AG08396 (cell line): Measurements from ENCODE around the gene PLEKHD1.

Experiments
- DNase-seq: peaks from one replicate; pipeline ENCODE4 v3.0.0; 2012; ENCODE audit warnings: low spot score, mixed read lengths

PLEKHD1 gene

GRCh38 chr14:69518289-69519101 is 34.0 kb downstream of the PLEKHD1 start:
- no peak for DNase-seq

DNA sequence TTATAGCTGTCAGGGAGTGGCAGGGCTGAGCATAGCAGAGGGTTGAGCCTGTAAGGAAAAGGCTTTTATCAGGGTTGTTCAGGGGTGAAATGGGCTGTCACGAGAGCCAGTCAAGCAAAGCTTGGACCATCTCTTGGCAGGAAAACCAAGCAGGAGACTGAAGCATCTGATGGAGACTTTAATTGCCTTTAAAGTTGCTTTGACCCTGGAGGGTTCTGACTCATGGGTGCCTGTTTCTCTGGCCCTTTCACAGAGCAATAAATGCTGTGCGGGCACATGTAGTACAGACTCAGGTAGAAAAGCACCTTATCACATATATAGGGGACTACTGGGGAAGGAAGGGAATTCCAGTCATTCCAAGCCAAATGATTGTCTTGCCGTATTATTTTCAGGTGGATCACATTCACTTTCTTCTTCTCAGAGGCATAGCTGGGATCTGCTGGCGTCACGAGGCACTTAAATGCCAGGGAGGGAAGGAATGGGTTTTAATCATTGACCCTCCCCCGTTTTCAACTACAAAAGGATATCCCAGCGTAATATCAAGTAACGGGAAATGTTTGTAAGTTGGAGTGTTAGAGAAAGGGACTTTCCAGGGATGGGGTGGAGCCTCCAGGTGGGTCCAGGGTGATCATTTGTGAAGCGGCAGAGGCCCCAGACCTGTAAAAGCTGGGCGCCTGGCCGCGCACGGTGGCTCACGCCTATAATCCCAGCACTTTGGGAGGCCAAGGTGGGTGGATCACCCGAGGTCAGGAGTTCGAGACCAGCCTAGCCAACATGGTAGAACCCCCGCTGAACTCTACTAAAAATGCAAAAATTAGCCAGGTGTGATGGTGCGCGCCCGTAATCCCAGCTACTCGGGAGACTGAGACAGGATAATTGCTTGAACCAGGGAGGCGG is 34.9 kb downstream of the PLEKHD1 start:
- DNase-seq, result no peak

DNA sequence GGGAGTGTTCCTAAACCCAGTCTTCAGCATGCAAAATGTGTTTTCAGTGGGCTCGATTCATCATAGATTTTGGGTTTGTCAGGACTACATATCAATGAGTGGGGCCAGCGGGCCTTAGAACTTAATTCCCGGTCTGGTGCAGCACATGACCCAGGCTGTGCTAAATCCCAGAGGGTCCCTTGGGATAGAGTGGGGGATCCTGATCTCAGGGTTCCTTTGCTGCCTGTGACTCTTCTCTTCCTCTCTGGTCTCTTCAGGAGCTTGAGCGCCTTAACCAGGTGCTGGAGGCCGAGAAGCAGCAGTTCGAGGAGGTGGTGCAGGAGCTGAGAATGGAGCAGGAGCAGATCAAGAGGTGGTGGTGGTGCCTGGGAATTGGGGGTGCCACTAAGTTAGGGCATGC is 37.5 kb downstream of the PLEKHD1 start:
- DNase-seq, result no peak

DNA sequence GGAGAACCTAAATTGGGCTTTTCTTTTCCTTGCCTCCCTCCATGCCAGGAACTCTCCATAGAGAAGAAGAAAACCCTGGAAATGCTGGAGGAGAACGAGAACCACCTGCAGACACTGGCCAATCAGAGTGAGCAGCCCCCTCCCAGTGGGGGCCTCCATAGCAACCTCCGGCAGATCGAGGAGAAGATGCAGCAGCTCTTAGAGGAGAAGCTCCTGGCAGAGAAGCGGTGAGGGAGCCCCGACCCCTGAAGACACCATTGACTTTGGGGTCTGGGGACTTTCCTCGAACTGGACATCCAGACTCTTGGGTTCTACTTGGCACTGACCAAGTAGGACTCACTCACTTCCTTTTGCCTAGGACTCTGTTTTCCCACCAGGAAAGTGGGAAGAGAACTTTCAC is 41.4 kb downstream of the PLEKHD1 start:
- DNase-seq, result no peak

DNA sequence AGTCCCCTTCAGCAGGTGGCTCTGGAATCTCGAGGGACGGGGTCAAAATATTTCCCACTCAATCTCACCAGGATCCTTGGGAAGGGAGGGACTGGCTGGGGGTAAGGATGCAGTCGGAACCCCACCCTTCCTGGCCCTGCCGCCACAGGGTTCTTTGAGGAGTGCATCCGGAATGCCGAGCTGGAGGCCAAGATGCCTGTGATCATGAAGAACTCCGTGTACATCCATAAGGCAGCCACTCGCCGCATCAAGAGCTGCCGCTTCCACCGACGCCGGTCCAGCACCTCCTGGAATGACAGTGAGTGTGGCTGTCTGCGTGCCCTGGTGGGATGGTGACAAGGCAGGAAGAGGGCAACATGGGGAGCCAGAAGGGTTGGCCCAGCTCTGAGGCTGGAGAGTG is 43.1 kb downstream of the PLEKHD1 start:
- no peak for DNase-seq

GRCh38 chr14:69528143-69528542 is 43.6 kb downstream of the PLEKHD1 start:
- DNase-seq, result no peak

GRCh38 chr14:69528930-69529329 is 44.4 kb downstream of the PLEKHD1 start:
- DNase-seq, result no peak

DNA sequence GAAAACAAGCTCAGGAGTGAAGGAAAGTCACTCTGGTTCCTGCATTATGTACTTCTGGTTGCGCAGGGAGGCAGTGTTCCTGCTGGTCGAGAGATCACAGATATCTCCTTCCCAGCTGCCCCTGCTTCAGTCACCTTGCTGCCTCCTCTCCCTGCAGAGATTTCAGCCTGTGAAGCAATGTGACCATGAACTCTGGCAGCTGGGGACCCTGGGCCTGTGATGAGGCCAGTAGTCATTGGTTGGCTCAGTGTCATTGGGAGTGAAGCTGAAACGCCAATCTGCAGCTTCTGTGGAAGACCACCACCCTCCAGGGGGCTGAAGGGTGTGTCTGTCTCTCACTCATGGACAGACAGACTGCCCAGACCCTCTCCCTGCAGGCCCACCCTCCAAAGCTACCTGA is 45.0 kb downstream of the PLEKHD1 start:
- DNase-seq, result no peak

GRCh38 chr14:69530095-69530494 is 45.6 kb downstream of the PLEKHD1 start:
- no peak for DNase-seq

- no peak for DNase-seq
Measured at GRCh38 chr14:69531135-69531534, 46.6 kb downstream of the PLEKHD1 start.

GRCh38 chr14:69532561-69533340 is 48.2 kb downstream of the PLEKHD1 start:
- no peak for DNase-seq

- DNase-seq, result peak; percentile 79
Measured at GRCh38 chr14:69535230-69535848, 50.8 kb downstream of the PLEKHD1 start.

DNA sequence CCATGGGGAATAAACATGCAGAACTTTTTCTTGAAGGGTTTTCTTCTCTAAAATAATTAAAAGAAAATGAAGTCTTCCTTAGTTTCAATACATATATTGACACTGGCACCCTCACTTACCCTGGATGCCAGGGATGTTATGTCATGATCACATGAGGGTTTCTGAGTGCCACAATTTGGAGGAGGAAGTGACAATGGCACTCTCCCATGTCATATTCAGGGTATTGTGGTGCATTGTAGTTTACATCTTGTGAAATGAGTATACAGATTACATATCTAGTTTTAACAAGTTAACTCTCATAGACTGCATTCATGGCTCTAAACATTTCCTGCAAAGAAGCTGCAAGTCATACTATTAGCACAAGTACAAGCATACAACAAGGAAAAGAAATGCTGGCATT is 52.4 kb downstream of the PLEKHD1 start:
- DNase-seq, result no peak

DNA sequence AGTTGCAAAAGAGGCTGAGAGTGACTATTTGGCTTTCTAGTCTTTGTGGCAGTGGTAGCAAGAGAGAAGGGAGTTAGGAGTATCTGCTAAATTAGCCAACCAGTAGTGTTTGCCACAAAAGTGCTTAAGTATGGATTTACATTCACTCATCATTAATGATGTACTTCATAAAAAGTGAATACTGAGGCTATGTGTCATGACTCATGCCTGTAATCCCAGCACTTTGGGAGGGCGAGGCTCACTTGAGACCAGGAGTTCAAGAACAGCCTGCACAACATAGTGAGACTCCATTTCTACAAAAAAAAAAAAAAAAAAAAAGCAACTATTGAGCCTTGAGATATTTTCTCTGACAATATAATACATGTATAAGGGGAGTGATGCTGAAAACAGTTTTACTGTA is 53.4 kb downstream of the PLEKHD1 start:
- no peak for DNase-seq

- DNase-seq, result no peak
Measured at GRCh38 chr14:69538766-69539165, 54.2 kb downstream of the PLEKHD1 start.

- DNase-seq, result peak; percentile 46
Measured at GRCh38 chr14:69539631-69540410, 55.3 kb downstream of the PLEKHD1 start.

- DNase-seq, result no peak
Measured at GRCh38 chr14:69540654-69541335, 56.3 kb downstream of the PLEKHD1 start.

GRCh38 chr14:69542311-69542710 is 57.8 kb downstream of the PLEKHD1 start:
- DNase-seq, result no peak

DNA sequence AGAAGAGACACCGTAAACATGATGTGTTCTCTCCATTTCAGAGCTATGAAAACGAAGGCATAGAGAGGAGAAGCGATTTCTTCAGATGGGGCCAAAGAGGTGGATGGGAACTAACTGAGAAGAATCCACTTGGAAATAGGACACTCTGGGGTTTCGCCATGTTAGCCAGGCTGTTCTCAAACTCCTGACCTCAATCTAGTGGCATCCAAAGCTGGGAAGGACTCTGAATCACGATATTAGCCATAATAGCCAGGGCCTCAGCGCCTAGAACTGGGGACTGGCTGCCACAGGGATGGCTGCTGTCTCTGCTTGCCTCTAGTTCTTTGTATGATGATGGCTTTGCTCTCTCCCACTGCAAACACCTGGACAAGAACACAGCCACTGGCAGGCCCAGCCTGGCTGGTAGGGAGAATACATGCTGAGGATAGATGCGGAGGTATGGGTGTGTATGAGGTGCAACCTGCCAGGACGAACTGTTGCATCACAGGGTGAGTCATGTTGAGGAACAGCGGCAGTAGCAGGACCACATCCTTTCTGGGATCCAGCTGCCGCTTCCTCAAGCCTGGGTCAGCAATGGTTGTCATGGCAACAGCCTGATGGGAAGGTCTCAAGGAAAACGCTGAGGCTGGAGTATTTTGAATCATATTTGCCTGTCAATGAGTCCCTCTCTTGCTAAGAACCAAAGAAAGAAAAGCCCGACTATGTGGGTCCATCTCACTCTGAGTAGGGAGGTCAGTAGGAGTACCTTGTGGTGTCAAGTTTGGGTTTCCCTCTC is 59.0 kb downstream of the PLEKHD1 start:
- peak; percentile 77 for DNase-seq
